ENCODE measurements around the gene ARHGAP28.

DNA sequence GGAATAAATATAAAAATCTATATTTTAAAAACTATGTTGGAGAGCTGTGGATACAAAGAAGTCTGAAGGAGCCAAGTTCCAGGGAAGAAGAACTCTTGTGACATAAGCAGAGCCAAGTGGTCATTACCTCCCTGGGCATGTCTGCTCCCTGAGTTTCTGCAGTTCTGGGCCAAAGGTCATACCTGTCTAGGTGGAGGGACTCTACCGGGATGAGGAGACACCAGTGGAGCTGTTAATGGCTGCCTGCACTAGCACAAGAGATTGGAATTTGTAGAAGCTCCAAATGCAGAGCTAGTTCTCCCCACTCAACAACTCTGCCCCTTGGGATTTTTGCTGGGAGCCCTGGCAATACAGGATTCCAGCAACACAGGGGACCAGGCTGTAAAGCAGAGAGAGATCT, 89.8 kb downstream of the ARHGAP28 start:
- TF ChIP-seq, protein P1, sequence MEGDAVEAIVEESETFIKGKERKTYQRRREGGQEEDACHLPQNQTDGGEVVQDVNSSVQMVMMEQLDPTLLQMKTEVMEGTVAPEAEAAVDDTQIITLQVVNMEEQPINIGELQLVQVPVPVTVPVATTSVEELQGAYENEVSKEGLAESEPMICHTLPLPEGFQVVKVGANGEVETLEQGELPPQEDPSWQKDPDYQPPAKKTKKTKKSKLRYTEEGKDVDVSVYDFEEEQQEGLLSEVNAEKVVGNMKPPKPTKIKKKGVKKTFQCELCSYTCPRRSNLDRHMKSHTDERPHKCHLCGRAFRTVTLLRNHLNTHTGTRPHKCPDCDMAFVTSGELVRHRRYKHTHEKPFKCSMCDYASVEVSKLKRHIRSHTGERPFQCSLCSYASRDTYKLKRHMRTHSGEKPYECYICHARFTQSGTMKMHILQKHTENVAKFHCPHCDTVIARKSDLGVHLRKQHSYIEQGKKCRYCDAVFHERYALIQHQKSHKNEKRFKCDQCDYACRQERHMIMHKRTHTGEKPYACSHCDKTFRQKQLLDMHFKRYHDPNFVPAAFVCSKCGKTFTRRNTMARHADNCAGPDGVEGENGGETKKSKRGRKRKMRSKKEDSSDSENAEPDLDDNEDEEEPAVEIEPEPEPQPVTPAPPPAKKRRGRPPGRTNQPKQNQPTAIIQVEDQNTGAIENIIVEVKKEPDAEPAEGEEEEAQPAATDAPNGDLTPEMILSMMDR (conservative IDR thresholded peaks at IDR 0.05), result no peak
- no peak for TF ChIP-seq ZFX (IDR thresholded peaks at IDR 0.05)

All from C4-2B (cell line).